BJ (cell line): ENCODE measurements around the gene CTNNA2. TPM values are rescaled to one million over a fixed set of nuclear protein-coding genes. Genes with fewer than 3 reads are reported as not detected.

Source experiments
- CTCF ChIA-PET: fragments of 350-600 bp; formaldehyde crosslinking; extraction: SDS; loops from one replicate; lab custom pipeline; 2021; ENCODE audit warnings: antibody characterized with exemption, inconsistent platforms; lab: Yijun Ruan, JAX
- POLR2A ChIA-PET: fragments of 300-600 bp; sonication (Branson Sonifier 250); formaldehyde crosslinking; extraction: SDS; loops from one replicate; lab custom pipeline; 2021; ENCODE audit warnings: antibody characterized with exemption; lab: Charles Lee
- DNase-seq: peaks from one replicate; pipeline ENCODE4 v3.0.0-alpha.2; 2011; ENCODE audit warnings: low read depth
- H3K27me3 ChIP-seq: 2 replicates; pipeline ENCODE4 v1.6.0; 2011; ENCODE audit warnings: low read length; ENCODE audit not compliant: control insufficient read depth, insufficient read depth
- H3K36me3 ChIP-seq: 2 replicates; pipeline ENCODE4 v1.5.1; 2011; ENCODE audit warnings: low read length; ENCODE audit not compliant: control insufficient read depth, insufficient read depth
- H3K4me3 ChIP-seq: 2 replicates; pipeline ENCODE4 v1.5.1; 2011; ENCODE audit warnings: low read depth, mild to moderate bottlenecking, control low read depth, low read length
- CTCF ChIP-seq: IDR thresholded peaks from 2 replicates; pipeline ENCODE4 v1.5.1; 2011; ENCODE audit warnings: low read depth, mild to moderate bottlenecking, control low read depth, inconsistent platforms, low read length, moderate library complexity; ENCODE audit not compliant: insufficient read depth
- polyA plus RNA-seq: library from polyadenylated mRNA; depleted of rRNA; stranded (reverse); fragments of >200 nt; gene quantifications from 2 replicates; pipeline ENCODE4 v1.2.3, GENCODE V29; 2011

CTNNA2 gene
- polyA plus RNA-seq, 1 experiment = not detected

GRCh38 chr2:79530443-79530842 is 17.6 kb downstream of the CTNNA2 start:
- POLR2A ChIA-PET = no interaction called here

GRCh38 chr2:79547568-79547967 is 34.7 kb downstream of the CTNNA2 start:
- ChIA-PET POLR2A (no interaction called here), CTCF (no interaction called here)
- Histone ChIP-seq H3K36me3 (no peaks in the 10 kb centered on the region), H3K4me3 (no peak overlapping the region), H3K27me3 (no peaks in the 10 kb centered on the region)
- TF ChIP-seq CTCF = no peak
- no peak for DNase-seq

More at GRCh38 chr2:79530443-79530842, 17.6 kb downstream of the CTNNA2 start:
- Histone ChIP-seq H3K4me3 (no peak overlapping the region), H3K27me3 (no peaks in the 10 kb centered on the region), H3K36me3 (no peaks in the 10 kb centered on the region)
- no peak for DNase-seq
- TF ChIP-seq CTCF = no peak
- CTCF ChIA-PET = no interaction called here

GRCh38 chr2:79552653-79553052 is 39.8 kb downstream of the CTNNA2 start:
- Histone ChIP-seq H3K27me3 (no peaks in the 10 kb centered on the region), H3K36me3 (no peaks in the 10 kb centered on the region), H3K4me3 (no peak overlapping the region)
- CTCF ChIA-PET = no interaction called here
- TF ChIP-seq CTCF = no peak
- POLR2A ChIA-PET = no interaction called here
- no peak for DNase-seq

- Histone ChIP-seq H3K4me3 (no peak overlapping the region), H3K27me3 (no peaks in the 10 kb centered on the region), H3K36me3 (no peaks in the 10 kb centered on the region)
- no peak for TF ChIP-seq CTCF
- DNase-seq = no peak
- ChIA-PET CTCF (no interaction called here), POLR2A (no interaction called here)
These were observed 42.0 kb downstream of the CTNNA2 start for GRCh38 chr2:79554899-79555298.

GRCh38 chr2:79564065-79564464 is 51.2 kb downstream of the CTNNA2 start:
- Histone ChIP-seq H3K36me3 (no peaks in the 10 kb centered on the region), H3K4me3 (no peak overlapping the region), H3K27me3 (no peaks in the 10 kb centered on the region)
- ChIA-PET CTCF (interaction anchor here (0.6 kb wide), 1 partner anchor 9 kb away, joined by 3 read pairs; no protein-coding TSS in a partner anchor), POLR2A (no interaction called here)
- no peak for DNase-seq
- TF ChIP-seq CTCF = no peak
